HepG2 (cell line): Measurements from ENCODE around the gene CDK2. TPM values are rescaled to one million over a fixed set of nuclear protein-coding genes. Genes with fewer than 3 reads are reported as not detected.

Source experiments
- ATAC-seq: fragments of 200-7000 bp; cut with Tn5 transposase; 3 replicates; pipeline ENCODE4 v1.9.1; 2020; ENCODE audit warnings: mild to moderate bottlenecking, moderate library complexity
- BruUV-seq: library from RNA; stranded (reverse); fragments of 400-500 nt; replicated peaks from 2 replicates; lab custom pipeline; 2021; lab: Mats Ljungman, UMichigan
- CTCF ChIA-PET: fragments of 300-600 bp; formaldehyde crosslinking; extraction: SDS; loops from one replicate; lab custom pipeline; 2021; ENCODE audit warnings: low total read pairs, inconsistent platforms, low intra/inter-chr PET ratio; lab: Yijun Ruan, JAX
- POLR2A ChIA-PET: fragments of 350-600 bp; sonication (Branson Sonifier 250); formaldehyde crosslinking; loops from one replicate; lab custom pipeline; 2020; ENCODE audit warnings: antibody characterized with exemption, inconsistent platforms; lab: Yijun Ruan, JAX
- DNase-seq: peaks from one replicate; pipeline ENCODE4 v3.0.0-alpha.2; 2015; ENCODE audit warnings: low spot score
- FAIRE-seq: peaks from 3 replicates; lab custom pipeline; 2011; peaks lifted over from hg19 to GRCh38; lab: Jason Lieb, UNC
- H2AFZ ChIP-seq: one replicate; pipeline ENCODE4 v1.6.1; 2011; ENCODE audit warnings: low read length, inconsistent platforms
- H3K27ac ChIP-seq: fragments of 300-600 bp; 3 replicates; pipeline ENCODE4 v1.8.0; 2011; ENCODE audit warnings: mixed run types, mild to moderate bottlenecking, mixed read lengths, low read length, inconsistent platforms; ENCODE audit not compliant: insufficient read depth; ENCODE audit errors: extremely low read length
- H3K27me3 ChIP-seq, 2 experiments: fragments of 200-600 bp in 1 of 2; 2 replicates in 1 of 2; 3 replicates in 1 of 2; pipeline versions ENCODE4 v1.6.0 to v1.8.0; 2011; ENCODE audit warnings: low read length in 2 of 2, mild to moderate bottlenecking in 2 of 2, moderate library complexity in 2 of 2, inconsistent platforms in 1 of 2; ENCODE audit not compliant: insufficient read depth in 2 of 2, control insufficient read depth in 1 of 2
- H3K36me3 ChIP-seq, 2 experiments: fragments of 200-600 bp in 1 of 2; replicated peaks in 1 of 2; 2 replicates in 1 of 2; 3 replicates in 1 of 2; pipeline versions ENCODE4 v1.5.1 to v1.8.0; 2011; ENCODE audit warnings: low read length in 2 of 2, inconsistent platforms in 1 of 2; ENCODE audit not compliant: insufficient read depth in 2 of 2, control insufficient read depth in 1 of 2
- H3K4me1 ChIP-seq: 2 replicates; pipeline ENCODE4 v1.5.1; 2012; ENCODE audit warnings: low read length, inconsistent platforms; ENCODE audit not compliant: insufficient read depth
- H3K4me2 ChIP-seq: 2 replicates; pipeline ENCODE4 v1.6.0; 2011; ENCODE audit warnings: low read depth, low read length, inconsistent platforms
- H3K4me3 ChIP-seq, 3 experiments: fragments of 200-600 bp in 1 of 3; sonication (generic), shearing (Covaris generic) in 1 of 3; replicated peaks in 1 of 3; 2 replicates each; pipeline ENCODE4 v1.5.1; 2011 to 2016; ENCODE audit warnings: low read length in 3 of 3, inconsistent platforms in 2 of 3, low read depth in 2 of 3, mild to moderate bottlenecking in 2 of 3, control low read depth in 1 of 3, mixed read lengths in 1 of 3; ENCODE audit not compliant: insufficient read depth in 1 of 3
- H3K79me2 ChIP-seq: one replicate; pipeline ENCODE4 v1.6.1; 2011; ENCODE audit warnings: low read length, inconsistent platforms; ENCODE audit not compliant: insufficient read depth
- H3K9ac ChIP-seq: 2 replicates; pipeline ENCODE4 v1.6.0; 2011; ENCODE audit warnings: mild to moderate bottlenecking, low read depth, low read length, inconsistent platforms; ENCODE audit not compliant: insufficient read depth
- H3K9me3 ChIP-seq: 2 replicates; pipeline ENCODE4 v1.5.1; 2012; ENCODE audit warnings: mild to moderate bottlenecking, low read length
- H4K20me1 ChIP-seq: 2 replicates; pipeline ENCODE4 v1.6.0; 2011; ENCODE audit warnings: inconsistent platforms, mild to moderate bottlenecking, low read length, moderate library complexity; ENCODE audit not compliant: insufficient read depth
- BCL6 ChIP-seq: IDR thresholded peaks from 2 replicates; pipeline ENCODE4 v1.6.1; 2016; ENCODE audit warnings: missing genetic modification reagents, missing compliant biosample characterization
- CEBPB ChIP-seq: IDR thresholded peaks from 2 replicates; pipeline ENCODE4 v1.6.1; 2011; ENCODE audit warnings: low read depth, low read length, improper control_type of control experiment, borderline replicate concordance
- FOSL2 ChIP-seq: sonication (generic); formaldehyde crosslinking; IDR thresholded peaks from 2 replicates; pipeline ENCODE4 v1.4.0; 2020; ENCODE audit warnings: missing genetic modification reagents
- PAXIP1 ChIP-seq: sonication (generic); formaldehyde crosslinking; conservative IDR thresholded peaks from 2 replicates; pipeline ENCODE4 v1.4.0; 2020; ENCODE audit warnings: mild to moderate bottlenecking, missing genetic modification reagents, moderate library complexity
- RBAK ChIP-seq: sonication (generic); formaldehyde crosslinking; IDR thresholded peaks from 2 replicates; pipeline ENCODE4 v1.5.1; 2020; ENCODE audit warnings: mild to moderate bottlenecking, missing genetic modification reagents
- SOX13 ChIP-seq, 3 experiments: fragments of 450-650 bp in 1 of 3; sonication (generic) in 1 of 3; formaldehyde crosslinking in 1 of 3; IDR thresholded peaks in 2 of 3; conservative IDR thresholded peaks in 1 of 3; 2 replicates each; pipeline versions ENCODE4 v1.5.0 to v1.6.1; 2016 to 2020; ENCODE audit warnings: antibody characterized with exemption in 1 of 3, mild to moderate bottlenecking in 1 of 3, missing compliant biosample characterization in 1 of 3, missing genetic modification reagents in 1 of 3, moderate library complexity in 1 of 3
- SRSF9 ChIP-seq: fragments of 200-400 bp; formaldehyde crosslinking; IDR thresholded peaks from 2 replicates; pipeline ENCODE4 v1.6.1; 2018; ENCODE audit warnings: borderline replicate concordance, mild to moderate bottlenecking, low read depth, low read length; ENCODE audit not compliant: insufficient read depth, poor library complexity, severe bottlenecking
- ZNF234 ChIP-seq: sonication (generic); formaldehyde crosslinking; conservative IDR thresholded peaks from 2 replicates; pipeline ENCODE4 v1.5.1; 2020; ENCODE audit warnings: mild to moderate bottlenecking, missing genetic modification reagents
- ZNF256 ChIP-seq: sonication (generic); formaldehyde crosslinking; conservative IDR thresholded peaks from 2 replicates; pipeline ENCODE4 v1.4.0; 2020; ENCODE audit warnings: missing genetic modification reagents
- ZNF292 ChIP-seq: sonication (generic); formaldehyde crosslinking; IDR thresholded peaks from 2 replicates; pipeline ENCODE4 v1.8.1; 2022; ENCODE audit warnings: mild to moderate bottlenecking, low read depth, missing genetic modification reagents, borderline replicate concordance
- ZNF451 ChIP-seq: sonication (generic); formaldehyde crosslinking; IDR thresholded peaks from 2 replicates; pipeline ENCODE4 v1.5.0; 2020; ENCODE audit warnings: mild to moderate bottlenecking, missing genetic modification reagents
- WGBS: methylation state at CpG from one replicate; pipeline ENCODE4 v1.1.6; 2017; ENCODE audit warnings: low lambda C conversion rate; 5-methylcytosine and 5-hydroxymethylcytosine counted together
- in situ Hi-C: cut with HindIII; loops from 2 replicates; pipeline ENCODE4 v1.10.0; 2017; ENCODE audit warnings: low pct_unique_long_range_greater_than_20kb; ENCODE audit not compliant: extremely low pct_ligation_motif_present
- intact Hi-C: fragments of 100-400 bp; cut with micrococcal nuclease; formaldehyde crosslinking; loops from one replicate; pipeline ENCODE4 v1.10.0; 2022; ENCODE audit not compliant: unreplicated experiment
- polyA plus RNA-seq, 8 experiments: library from polyadenylated mRNA; depleted of rRNA in 3 of 8; stranded (reverse) in 7 of 8; unstranded in 1 of 8; fragments of >200 nt; fragmentation: Illumina TruSeq in 4 of 8; extraction: Trizol in 4 of 8; gene quantifications; 2 replicates each; pipeline versions ENCODE4 v1.2.1 to v1.2.3, GENCODE V29; 2011 to 2016; ENCODE audit warnings: low read depth in 4 of 8, missing spikeins in 1 of 8, mixed read lengths in 1 of 8; ENCODE audit not compliant: insufficient read depth in 1 of 8
- total RNA-seq, 5 experiments: library from RNA; depleted of rRNA; stranded (reverse); fragments of >200 nt; fragmentation: Illumina TruSeq; extraction: Trizol; gene quantifications; 2 replicates each; pipeline ENCODE4 v1.2.3, GENCODE V29; 2016; ENCODE audit warnings: low read depth in 1 of 5

The CDK2 gene
- total and polyA plus RNA-seq, 2 of the 13 experiments (the other 11 are each of a cell fraction or from before 2014, with no cell fraction given) = 47.5 to 52.6 TPM

- H3K4me3 ChIP-seq = no peak overlapping the region
- FAIRE-seq = peak; percentile 43
- no peaks in the 10 kb centered on the region; a peak in 1 of 5 replicates for H3K27me3 ChIP-seq
- no peaks in the 10 kb centered on the region for H4K20me1 ChIP-seq
- no peak for DNase-seq
- H3K36me3 ChIP-seq = no peaks in the 10 kb centered on the region; a peak in 1 of 5 replicates
- POLR2A ChIA-PET = interaction anchor here (0.7 to 1.6 kb wide), 12 partner anchors 9 to 182 kb away, joined by 3 to 6 read pairs (median 3); partner anchors contain the start of genes ESYT1, IKZF4, PA2G4 and RAB5B
- TF ChIP-seq ZNF234 (CRISPR knock-in tag) (no peak), BCL6 (CRISPR knock-in tag) (peak; percentile 70), CEBPB (peak; percentile 32; the same call in 1 of the 2 replicates), ZNF256 (CRISPR knock-in tag) (no peak), FOSL2 (peak; percentile 52), RBAK (CRISPR knock-in tag) (no peak)
- H2AFZ ChIP-seq = no peak overlapping the region
- peaks cover 89% of the 10 kb centered on the region for H3K4me1 ChIP-seq
- 73% methylated on average over 2 of the region's 2 CpGs for WGBS
- in situ Hi-C loops (no loop called here), intact Hi-C loops (loop anchor here (2.0 kb wide), 1 partner anchor 15 kb away; the partner anchor contains the start of gene SUOX)
- no peaks in the 10 kb centered on the region for H3K79me2 ChIP-seq
- CTCF ChIA-PET = no interaction called here
- H3K4me2 ChIP-seq = no peak overlapping the region; the same call in 1 of the 2 replicates
- H3K9ac ChIP-seq = no peak overlapping the region
- peak overlapping the region; percentile 29 for H3K27ac ChIP-seq
- no peaks in the 10 kb centered on the region for H3K9me3 ChIP-seq
- ATAC-seq = no peak
- BruUV-seq = no TSS peak
Observed at GRCh38 chr12:56011509-56012090, 45.0 kb downstream of the CDK2 start.

GRCh38 chr12:56013482-56013881, 46.9 kb downstream of the CDK2 start:
- no peak overlapping the region for H3K4me3 ChIP-seq
- no peaks in the 10 kb centered on the region for H3K27me3 ChIP-seq
- H2AFZ ChIP-seq = no peak overlapping the region
- H3K36me3 ChIP-seq = no peaks in the 10 kb centered on the region; a peak in 1 of 5 replicates
- intact Hi-C loops = no loop called here
- H3K4me2 ChIP-seq = peak overlapping the region; percentile 23; the same call in 1 of the 2 replicates
- H3K9me3 ChIP-seq = no peaks in the 10 kb centered on the region
- H3K79me2 ChIP-seq = no peaks in the 10 kb centered on the region
- ChIA-PET CTCF (no interaction called here), POLR2A (interaction anchor here (1.9 to 3.0 kb wide), 2 partner anchors 17 to 39 kb away, joined by 8 to 10 read pairs; partner anchors contain the start of genes RAB5B and SUOX)
- WGBS = 61% methylated on average over 5 of the region's 5 CpGs
- no TSS peak for BruUV-seq
- ATAC-seq (peak; percentile 18; the same call in 2 of the 3 replicates), FAIRE-seq (peak; percentile 59), DNase-seq (no peak)
- no peak overlapping the region for H3K9ac ChIP-seq
- in situ Hi-C loops = no loop called here
- peaks cover 78% of the 10 kb centered on the region for H3K4me1 ChIP-seq
- peak overlapping the region; percentile 68 for H3K27ac ChIP-seq
- H4K20me1 ChIP-seq = no peaks in the 10 kb centered on the region
- 0 out of 2 replicates have a peak, but pooled peaks have one; percentile 22 for TF ChIP-seq PAXIP1 (CRISPR knock-in tag)
- no peak for TF ChIP-seq SOX13 (IDR thresholded peaks at IDR 0.05)
- peak in 1 of 2 experiments; percentile 8; a peak in 1 of 4 replicates for TF ChIP-seq SOX13 (CRISPR knock-in tag; conservative IDR thresholded peaks at IDR 0.05 in 1 of 2, IDR thresholded peaks at IDR 0.05 in 1 of 2)
- 0 out of 2 replicates have a peak, but pooled peaks have one; percentile 31 for TF ChIP-seq ZNF292 (CRISPR knock-in tag)
- no peak for TF ChIP-seq ZNF451 (CRISPR knock-in tag)
- TF ChIP-seq SRSF9 = no peak
